Naive B cell (primary cell): ENCODE results near the gene GPR15. TPM values are rescaled to one million over a fixed set of nuclear protein-coding genes. Genes with fewer than 3 reads are reported as not detected.
A peak's percentile ranks its signal among the peaks of the same experiment; 100 is the strongest.

Source experiments
- ATAC-seq, 2 donors: fragments of 150-1000 bp; cut with Tn5 transposase; 2 replicates each; pipeline ENCODE4 v1.10.0; 2021; ENCODE audit warnings: low read depth in 2 of 2, mild to moderate bottlenecking in 2 of 2, moderate library complexity in 2 of 2
- DNase-seq: peaks from one replicate; pipeline ENCODE4 v3.0.0; 2022
- H3K27ac Mint-ChIP-seq, 6 donors: one replicate each; pipeline ENCODE4 v1.8.0; 2020 to 2022; ENCODE audit warnings: mild to moderate bottlenecking in 6 of 6, mixed read lengths in 6 of 6, moderate library complexity in 5 of 6, inconsistent platforms in 2 of 6
- H3K27me3 Mint-ChIP-seq, 3 donors: one replicate each; pipeline ENCODE4 v1.8.0; 2021 to 2022; ENCODE audit warnings: mixed read lengths in 3 of 3, mild to moderate bottlenecking in 1 of 3
- H3K36me3 Mint-ChIP-seq, 2 donors: one replicate each; pipeline ENCODE4 v1.8.0; 2020 to 2022; ENCODE audit warnings: mixed read lengths in 2 of 2, inconsistent platforms in 1 of 2, mild to moderate bottlenecking in 1 of 2
- H3K4me1 Mint-ChIP-seq, 3 donors: one replicate each; pipeline ENCODE4 v1.8.0; 2020 to 2022; ENCODE audit warnings: mixed read lengths in 3 of 3, inconsistent platforms in 1 of 3, mild to moderate bottlenecking in 1 of 3, moderate library complexity in 1 of 3
- H3K4me3 Mint-ChIP-seq, 8 donors: one replicate each; pipeline ENCODE4 v1.8.0; 2020 to 2022; ENCODE audit warnings: mild to moderate bottlenecking in 8 of 8, mixed read lengths in 8 of 8, moderate library complexity in 8 of 8, inconsistent platforms in 2 of 8
- H3K9me3 Mint-ChIP-seq, 7 donors: one replicate each; pipeline ENCODE4 v1.8.0; 2020 to 2022; ENCODE audit warnings: mixed read lengths in 7 of 7, mild to moderate bottlenecking in 5 of 7, inconsistent platforms in 2 of 7, moderate library complexity in 1 of 7
- polyA plus RNA-seq, 6 donors: library from polyadenylated mRNA; unstranded; fragments of 300-500 nt; fragmentation: Illumina TruSeq; gene quantifications; one replicate each; pipeline ENCODE4 v1.2.3, GENCODE V29; 2021; ENCODE audit warnings: low read depth in 6 of 6

GPR15 gene
- polyA plus RNA-seq, 6 donors from 2014 or later, result 0.25 to 0.32 TPM; not detected in 4

- Mint-ChIP-seq H3K27ac (no peak overlapping the region), H3K4me3 (no peak overlapping the region), H3K4me1 (peaks cover 4 to 6% (median 4%) of the 10 kb centered on the region in 3 donors), H3K36me3 (no peaks in the 10 kb centered on the region), H3K27me3 (no peaks in the 10 kb centered on the region), H3K9me3 (no peaks in the 10 kb centered on the region)
- ATAC-seq, result no peak
- DNase-seq, result no peak
These were observed 36.6 kb downstream of the GPR15 start for GRCh38 chr3:98568402-98568801.

- ATAC-seq (no peak), DNase-seq (no peak)
- Mint-ChIP-seq H3K27me3 (no peaks in the 10 kb centered on the region), H3K9me3 (no peaks in the 10 kb centered on the region), H3K4me1 (peaks cover 0 to 2% (median 0%) of the 10 kb centered on the region in 3 donors), H3K27ac (peak overlapping the region in 1 of 6 donors; percentile 7), H3K4me3 (no peak overlapping the region), H3K36me3 (peaks cover 13% of the 10 kb centered on the region in 2 donors)
These were observed 41.5 kb downstream of the GPR15 start for GRCh38 chr3:98573181-98573728.

- Mint-ChIP-seq H3K4me3 (no peak overlapping the region), H3K4me1 (peaks cover 0 to 2% (median 0%) of the 10 kb centered on the region in 3 donors), H3K27ac (no peak overlapping the region)
These were observed 42.4 kb downstream of the GPR15 start for GRCh38 chr3:98574132-98574531.

GRCh38 chr3:98577178-98577895, 45.6 kb downstream of the GPR15 start:
- Mint-ChIP-seq H3K4me1 (peaks cover 0 to 2% (median 0%) of the 10 kb centered on the region in 3 donors), H3K9me3 (no peaks in the 10 kb centered on the region), H3K36me3 (peaks cover 13% of the 10 kb centered on the region in 2 donors), H3K27me3 (no peaks in the 10 kb centered on the region), H3K4me3 (no peak overlapping the region), H3K27ac (peak overlapping the region in 2 of 6 donors; percentile 10 to 36)
- no peak for DNase-seq
- ATAC-seq, result no peak

More at GRCh38 chr3:98574132-98574531, 42.4 kb downstream of the GPR15 start:
- Mint-ChIP-seq H3K36me3 (peaks cover 13% of the 10 kb centered on the region in 2 donors), H3K9me3 (no peaks in the 10 kb centered on the region), H3K27me3 (no peaks in the 10 kb centered on the region)
- no peak for DNase-seq
- no peak for ATAC-seq

- peaks cover 0 to 2% (median 0%) of the 10 kb centered on the region in 3 donors for H3K4me1 Mint-ChIP-seq
- no peak for DNase-seq
- H3K4me3 Mint-ChIP-seq, result no peak overlapping the region
- H3K36me3 Mint-ChIP-seq, result peaks cover 13 to 17% of the 10 kb centered on the region in 2 donors
- no peaks in the 10 kb centered on the region for H3K9me3 Mint-ChIP-seq
- H3K27me3 Mint-ChIP-seq, result no peaks in the 10 kb centered on the region
- H3K27ac Mint-ChIP-seq, result no peak overlapping the region
- ATAC-seq, result no peak
These were observed 48.9 kb downstream of the GPR15 start for GRCh38 chr3:98580401-98581386.

GRCh38 chr3:98581474-98581873, 49.7 kb downstream of the GPR15 start:
- H3K27ac Mint-ChIP-seq, result no peak overlapping the region
- H3K27me3 Mint-ChIP-seq, result no peaks in the 10 kb centered on the region
- DNase-seq, result no peak
- ATAC-seq, result no peak
- H3K4me1 Mint-ChIP-seq, result peaks cover 0 to 2% (median 0%) of the 10 kb centered on the region in 3 donors
- H3K36me3 Mint-ChIP-seq, result peaks cover 12 to 17% of the 10 kb centered on the region in 2 donors
- H3K9me3 Mint-ChIP-seq, result no peaks in the 10 kb centered on the region
- H3K4me3 Mint-ChIP-seq, result no peak overlapping the region

- H3K27ac Mint-ChIP-seq, result no peak overlapping the region
- H3K4me3 Mint-ChIP-seq, result no peak overlapping the region
- no peak for ATAC-seq
These were observed 50.3 kb downstream of the GPR15 start for GRCh38 chr3:98582042-98582441.

GRCh38 chr3:98583766-98584165, 52.0 kb downstream of the GPR15 start:
- H3K4me3 Mint-ChIP-seq, result no peak overlapping the region
- no peak overlapping the region for H3K27ac Mint-ChIP-seq
- DNase-seq (no peak), ATAC-seq (no peak)
- H3K4me1 Mint-ChIP-seq, result peaks cover 0 to 2% (median 0%) of the 10 kb centered on the region in 3 donors
- peaks cover 0 to 4% of the 10 kb centered on the region in 2 donors for H3K36me3 Mint-ChIP-seq
- no peaks in the 10 kb centered on the region for H3K27me3 Mint-ChIP-seq
- H3K9me3 Mint-ChIP-seq, result no peaks in the 10 kb centered on the region

More at GRCh38 chr3:98582042-98582441, 50.3 kb downstream of the GPR15 start:
- H3K9me3 Mint-ChIP-seq, result no peaks in the 10 kb centered on the region
- no peak for DNase-seq
- H3K27me3 Mint-ChIP-seq, result no peaks in the 10 kb centered on the region
- H3K36me3 Mint-ChIP-seq, result peaks cover 6 to 13% of the 10 kb centered on the region in 2 donors
- H3K4me1 Mint-ChIP-seq, result peaks cover 0 to 2% (median 0%) of the 10 kb centered on the region in 3 donors

Other genes starting within 250 kb of the GPR15 start
- not detected for gene OR5H2, start 249.5 kb upstream of the GPR15 start, polyA plus RNA-seq
- not detected for gene OR5K4, start 178.1 kb upstream of the GPR15 start, polyA plus RNA-seq
- gene OR5K3, start 141.3 kb upstream of the GPR15 start, polyA plus RNA-seq, result not detected
- not detected for gene OR5K1, start 68.8 kb upstream of the GPR15 start, polyA plus RNA-seq
- gene OR5K2, start 34.3 kb upstream of the GPR15 start, polyA plus RNA-seq, result not detected
- gene CLDND1, start 9.1 kb upstream of the GPR15 start, polyA plus RNA-seq, result 100 to 1,000 TPM in 1 of 6 donors, 10 to 100 TPM in 5; 53.1 to 153 (median 66.3) TPM
- gene CPOX, start 61.6 kb downstream of the GPR15 start, polyA plus RNA-seq, result 1 to 10 TPM; 1.9 to 3.5 (median 2.4) TPM
- gene ST3GAL6, start 231.4 kb downstream of the GPR15 start, polyA plus RNA-seq, result 1 to 10 TPM in 1 of 6 donors, under 1 TPM in 3, not detected in 2; 0.18 to 1.2 (median 0.31) TPM